H9 (cell line): ENCODE data around the gene SRBD1. TPM values are rescaled to one million over a fixed set of nuclear protein-coding genes. Genes with fewer than 3 reads are reported as not detected.

Source experiments
- DNase-seq: peaks from one replicate; pipeline ENCODE4 v3.0.0-alpha.2; 2017
- H2AFZ ChIP-seq: one replicate; pipeline ENCODE4 v1.6.1; 2013; ENCODE audit warnings: mild to moderate bottlenecking, low read length, control low read depth, moderate library complexity
- H2AK5ac ChIP-seq: 2 replicates; pipeline ENCODE4 v1.6.1; 2013; ENCODE audit warnings: low read length, control low read depth, mixed read lengths; ENCODE audit not compliant: insufficient read length
- H2BK120ac ChIP-seq: one replicate; pipeline ENCODE4 v1.6.1; 2013; ENCODE audit warnings: low read depth, mild to moderate bottlenecking, low read length, control low read depth, inconsistent platforms; ENCODE audit not compliant: poor library complexity, severe bottlenecking
- H2BK12ac ChIP-seq: 2 replicates; pipeline ENCODE4 v1.6.1; 2013; ENCODE audit warnings: low read length, control low read depth, mixed read lengths, low read depth; ENCODE audit not compliant: insufficient read length
- H2BK15ac ChIP-seq: 2 replicates; pipeline ENCODE4 v1.6.1; 2013; ENCODE audit warnings: low read depth, low read length, control low read depth
- H2BK20ac ChIP-seq: one replicate; pipeline ENCODE4 v1.6.1; 2013; ENCODE audit warnings: low read depth, mild to moderate bottlenecking, low read length, control low read depth, inconsistent platforms; ENCODE audit not compliant: poor library complexity, severe bottlenecking
- H2BK5ac ChIP-seq: 2 replicates; pipeline ENCODE4 v1.6.1; 2013; ENCODE audit warnings: low read length, control low read depth, mixed read lengths; ENCODE audit not compliant: insufficient read length
- H3K14ac ChIP-seq: 2 replicates; pipeline ENCODE4 v1.6.1; 2013; ENCODE audit warnings: low read length, control low read depth; ENCODE audit not compliant: insufficient read depth
- H3K18ac ChIP-seq: 2 replicates; pipeline ENCODE4 v1.6.1; 2013; ENCODE audit warnings: low read depth, mild to moderate bottlenecking, mixed read lengths, low read length, control low read depth; ENCODE audit not compliant: insufficient read length
- H3K23ac ChIP-seq: 2 replicates; pipeline ENCODE4 v1.6.1; 2013; ENCODE audit warnings: low read length, control low read depth, mixed read lengths, low read depth; ENCODE audit not compliant: insufficient read length
- H3K23me2 ChIP-seq: 2 replicates; pipeline ENCODE4 v1.6.1; 2013; ENCODE audit warnings: low read depth, mild to moderate bottlenecking, mixed read lengths, low read length, control low read depth; ENCODE audit not compliant: insufficient read length, poor library complexity, severe bottlenecking
- H3K27ac ChIP-seq: 2 replicates; pipeline ENCODE4 v1.5.1; 2013; ENCODE audit warnings: low read length, control low read depth, mixed read lengths, low read depth; ENCODE audit not compliant: insufficient read length
- H3K27me3 ChIP-seq: 2 replicates; pipeline ENCODE4 v1.6.1; 2013; ENCODE audit warnings: low read length, control low read depth, inconsistent platforms; ENCODE audit not compliant: insufficient read depth
- H3K4ac ChIP-seq: 2 replicates; pipeline ENCODE4 v1.6.1; 2013; ENCODE audit warnings: low read depth, mild to moderate bottlenecking, control low read depth, inconsistent platforms, low read length, moderate library complexity
- H3K4me1 ChIP-seq: 2 replicates; pipeline ENCODE4 v1.6.1; 2013; ENCODE audit warnings: low read length, control low read depth, inconsistent platforms; ENCODE audit not compliant: insufficient read depth
- H3K4me2 ChIP-seq: 2 replicates; pipeline ENCODE4 v1.6.1; 2013; ENCODE audit warnings: low read length, control low read depth, mixed read lengths; ENCODE audit not compliant: insufficient read length, insufficient read depth
- H3K56ac ChIP-seq: 2 replicates; pipeline ENCODE4 v1.6.1; 2013; ENCODE audit warnings: low read depth, mild to moderate bottlenecking, mixed read lengths, low read length, control low read depth; ENCODE audit not compliant: insufficient read length
- H3K79me1 ChIP-seq: 2 replicates; pipeline ENCODE4 v1.6.1; 2013; ENCODE audit warnings: low read depth, mild to moderate bottlenecking, moderate library complexity, low read length, control low read depth, inconsistent platforms; ENCODE audit not compliant: insufficient read depth, poor library complexity, severe bottlenecking
- H3K79me2 ChIP-seq: 2 replicates; pipeline ENCODE4 v1.6.1; 2013; ENCODE audit warnings: low read length, control low read depth, inconsistent platforms; ENCODE audit not compliant: insufficient read depth
- H3K9ac ChIP-seq: 2 replicates; pipeline ENCODE4 v1.6.1; 2013; ENCODE audit warnings: low read length, control low read depth, mixed read lengths; ENCODE audit not compliant: insufficient read length; ENCODE audit errors: extremely low read depth
- H3K9me3 ChIP-seq: one replicate; pipeline ENCODE4 v1.6.1; 2013; ENCODE audit warnings: low read depth, low read length, inconsistent platforms; ENCODE audit not compliant: control insufficient read depth
- H3T11ph ChIP-seq: one replicate; pipeline ENCODE4 v1.6.1; 2013; ENCODE audit warnings: mild to moderate bottlenecking, low read length, control low read depth, inconsistent platforms
- H4K20me1 ChIP-seq: one replicate; pipeline ENCODE4 v1.6.1; 2013; ENCODE audit not compliant: control insufficient read depth, insufficient read length, insufficient read depth
- H4K5ac ChIP-seq: 2 replicates; pipeline ENCODE4 v1.6.1; 2013; ENCODE audit warnings: low read depth, mild to moderate bottlenecking, mixed read lengths, low read length, control low read depth; ENCODE audit not compliant: insufficient read length
- H4K8ac ChIP-seq: replicated peaks from 2 replicates; pipeline ENCODE4 v1.6.1; 2013; ENCODE audit warnings: low read length, control low read depth, mixed read lengths, low read depth; ENCODE audit not compliant: insufficient read length
- H4K91ac ChIP-seq: 2 replicates; pipeline ENCODE4 v1.6.1; 2013; ENCODE audit warnings: low read depth, mild to moderate bottlenecking, moderate library complexity, mixed read lengths, low read length, control low read depth; ENCODE audit not compliant: insufficient read length
- H3K27ac Mint-ChIP-seq, 3 experiments: 2 replicates in 2 of 3; 3 replicates in 1 of 3; pipeline ENCODE4 v1.8.0; 2020 to 2021; ENCODE audit warnings: mixed read lengths in 3 of 3, mild to moderate bottlenecking in 1 of 3, moderate library complexity in 1 of 3
- H3K27me3 Mint-ChIP-seq: 2 replicates; pipeline ENCODE4 v1.8.0; 2021; ENCODE audit warnings: low read depth, mild to moderate bottlenecking, moderate library complexity, mixed read lengths
- H3K36me3 Mint-ChIP-seq, 3 experiments: 2 replicates in 2 of 3; 3 replicates in 1 of 3; pipeline ENCODE4 v1.8.0; 2020 to 2021; ENCODE audit warnings: low read depth in 3 of 3, mixed read lengths in 3 of 3; ENCODE audit not compliant: insufficient read depth in 1 of 3
- H3K4me1 Mint-ChIP-seq, 2 experiments: 2 replicates each; pipeline ENCODE4 v1.8.0; 2020; ENCODE audit warnings: mixed read lengths in 2 of 2
- H3K4me3 Mint-ChIP-seq, 2 experiments: 2 replicates in 1 of 2; 3 replicates in 1 of 2; pipeline ENCODE4 v1.8.0; 2020 to 2021; ENCODE audit warnings: mild to moderate bottlenecking in 2 of 2, mixed read lengths in 2 of 2, moderate library complexity in 1 of 2
- H3K9me3 Mint-ChIP-seq, 2 experiments: 2 replicates in 1 of 2; 3 replicates in 1 of 2; pipeline ENCODE4 v1.8.0; 2020; ENCODE audit warnings: mild to moderate bottlenecking in 2 of 2, mixed read lengths in 2 of 2, moderate library complexity in 1 of 2
- WGBS: extraction: QIAGEN DNeasy Blood & Tissue Kit; methylation state at CpG from one replicate; pipeline ENCODE4 v1.1.7; 2013; ENCODE audit warnings: missing lambda C conversion rate, low lambda C conversion rate, mixed read lengths; ENCODE audit not compliant: insufficient read length; ENCODE audit errors: extremely low coverage; 5-methylcytosine and 5-hydroxymethylcytosine counted together
- total RNA-seq: library from RNA; stranded (reverse); gene quantifications from 2 replicates; pipeline ENCODE4 v1.2.1, GENCODE V29; 2021
- TF ChIP-seq, protein P1 (sequence below): fragments of 200-600 bp; sonication (generic); conservative IDR thresholded peaks from 3 replicates; pipeline ENCODE4 v1.8.0; 2021; ENCODE audit warnings: antibody characterized with exemption, mild to moderate bottlenecking

SRBD1 gene
- total RNA-seq, 1 experiment from 2014 or later: 18.3 TPM

DNA sequence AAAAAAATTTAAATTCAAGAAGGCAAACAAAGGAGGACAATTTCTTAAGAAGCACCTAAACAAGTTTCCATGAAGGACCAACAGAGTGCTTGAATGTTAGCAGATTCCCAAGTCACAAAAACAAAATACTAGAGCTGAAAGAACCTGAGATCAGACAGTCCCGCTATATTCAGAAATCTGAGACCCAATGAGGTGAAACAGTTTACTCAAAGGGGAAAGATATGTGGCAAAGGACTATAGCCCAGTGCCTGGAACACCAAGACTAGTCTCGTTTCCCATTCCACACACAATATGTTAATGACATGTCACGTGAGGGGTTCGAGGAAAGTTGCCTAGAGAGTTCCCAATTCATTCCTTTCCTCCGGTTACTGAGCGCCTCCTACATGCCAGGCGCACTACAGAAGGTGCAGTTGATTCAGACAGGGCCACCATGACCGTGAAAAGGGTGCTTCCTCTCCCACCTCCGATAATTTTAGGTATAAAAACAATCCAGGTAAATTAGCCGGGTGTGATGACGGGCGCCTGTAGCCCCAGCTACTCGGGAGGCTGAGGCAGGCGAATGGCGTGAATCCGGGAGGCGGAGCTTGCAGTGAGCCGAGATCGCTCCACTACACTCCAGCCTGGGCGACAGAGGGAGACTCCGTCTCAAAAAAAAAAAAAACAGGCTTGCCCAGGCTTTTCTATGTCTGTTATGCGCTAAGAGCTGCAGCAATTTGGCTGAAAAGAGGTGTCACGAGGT lies 617 bp downstream of the SRBD1 start:
- TF ChIP-seq, protein P1, sequence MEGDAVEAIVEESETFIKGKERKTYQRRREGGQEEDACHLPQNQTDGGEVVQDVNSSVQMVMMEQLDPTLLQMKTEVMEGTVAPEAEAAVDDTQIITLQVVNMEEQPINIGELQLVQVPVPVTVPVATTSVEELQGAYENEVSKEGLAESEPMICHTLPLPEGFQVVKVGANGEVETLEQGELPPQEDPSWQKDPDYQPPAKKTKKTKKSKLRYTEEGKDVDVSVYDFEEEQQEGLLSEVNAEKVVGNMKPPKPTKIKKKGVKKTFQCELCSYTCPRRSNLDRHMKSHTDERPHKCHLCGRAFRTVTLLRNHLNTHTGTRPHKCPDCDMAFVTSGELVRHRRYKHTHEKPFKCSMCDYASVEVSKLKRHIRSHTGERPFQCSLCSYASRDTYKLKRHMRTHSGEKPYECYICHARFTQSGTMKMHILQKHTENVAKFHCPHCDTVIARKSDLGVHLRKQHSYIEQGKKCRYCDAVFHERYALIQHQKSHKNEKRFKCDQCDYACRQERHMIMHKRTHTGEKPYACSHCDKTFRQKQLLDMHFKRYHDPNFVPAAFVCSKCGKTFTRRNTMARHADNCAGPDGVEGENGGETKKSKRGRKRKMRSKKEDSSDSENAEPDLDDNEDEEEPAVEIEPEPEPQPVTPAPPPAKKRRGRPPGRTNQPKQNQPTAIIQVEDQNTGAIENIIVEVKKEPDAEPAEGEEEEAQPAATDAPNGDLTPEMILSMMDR: no peak; the same call in 1 of the 3 replicates
- no peak overlapping the region for H2AFZ ChIP-seq
- no peak overlapping the region for H3K27ac ChIP-seq
- peaks cover 5% of the 10 kb centered on the region for H3K79me1 ChIP-seq
- H4K20me1 ChIP-seq: no peaks in the 10 kb centered on the region
- no peaks in the 10 kb centered on the region for H3K27me3 ChIP-seq
- no peak overlapping the region for H2BK120ac ChIP-seq
- no peak overlapping the region for H4K5ac ChIP-seq
- peak; percentile 69 for DNase-seq
- H3K23me2 ChIP-seq: no peaks in the 10 kb centered on the region
- no peak overlapping the region for H4K8ac ChIP-seq
- no peaks in the 10 kb centered on the region for H3K4me1 ChIP-seq
- H2BK12ac ChIP-seq: no peak overlapping the region
- H3K9ac ChIP-seq: peak overlapping the region; percentile 84
- H3K14ac ChIP-seq: no peak overlapping the region
- peaks cover 1% of the 10 kb centered on the region; the same call in 1 of the 2 replicates for H3K79me2 ChIP-seq
- no peak overlapping the region for H3K4ac ChIP-seq
- H3K18ac ChIP-seq: no peak overlapping the region
- H2AK5ac ChIP-seq: no peak overlapping the region
- Mint-ChIP-seq H3K4me3 (peak overlapping the region; percentile 96 to 97), H3K9me3 (no peaks in the 10 kb centered on the region), H3K36me3 (no peaks in the 10 kb centered on the region), H3K4me1 (peaks cover 25 to 31% of the 10 kb centered on the region in 2 experiments), H3K27me3 (no peaks in the 10 kb centered on the region; the same call in 1 of the 2 replicates), H3K27ac (peak overlapping the region; percentile 97 to 98 (median 98))
- H3T11ph ChIP-seq: no peak overlapping the region
- H3K56ac ChIP-seq: no peak overlapping the region
- H2BK20ac ChIP-seq: no peak overlapping the region
- H4K91ac ChIP-seq: no peak overlapping the region
- peak overlapping the region; percentile 72 for H3K4me2 ChIP-seq
- H2BK5ac ChIP-seq: no peak overlapping the region
- H3K9me3 ChIP-seq: no peaks in the 10 kb centered on the region
- no peak overlapping the region for H3K23ac ChIP-seq
- WGBS: no CpG with 5 or more reads among the region's 23 CpGs
- H2BK15ac ChIP-seq: no peak overlapping the region
